HEK293T (cell line): ENCODE data around the gene PTPRM.

Experiments used
- CTCF ChIA-PET: fragments of 350-600 bp; formaldehyde crosslinking; extraction: SDS; loops from one replicate; lab custom pipeline; 2021; ENCODE audit warnings: antibody characterized with exemption, inconsistent platforms; lab: Yijun Ruan, JAX
- POLR2A ChIA-PET: fragments of 350-600 bp; formaldehyde crosslinking; extraction: SDS; loops from one replicate; lab custom pipeline; 2020; ENCODE audit warnings: antibody characterized with exemption, inconsistent platforms; lab: Yijun Ruan, JAX
- DNase-seq: peaks from one replicate; pipeline ENCODE4 v3.0.0; 2012; ENCODE audit warnings: mixed read lengths; ENCODE audit errors: extremely low spot score
- ARNT ChIP-seq: fragments of 450-650 bp; IDR thresholded peaks from 2 replicates; pipeline ENCODE4 v1.6.1; 2017; ENCODE audit warnings: mild to moderate bottlenecking
- BHLHE40 ChIP-seq: fragments of 450-650 bp; IDR thresholded peaks from 2 replicates; pipeline ENCODE4 v1.6.1; 2016; ENCODE audit warnings: mild to moderate bottlenecking, moderate library complexity, borderline replicate concordance
- CTBP1 ChIP-seq: fragments of 450-650 bp; IDR thresholded peaks from 2 replicates; pipeline ENCODE4 v1.6.1; 2016; ENCODE audit warnings: borderline replicate concordance
- ELF4 ChIP-seq: fragments of 450-650 bp; IDR thresholded peaks from 2 replicates; pipeline ENCODE4 v1.6.1; 2017; ENCODE audit warnings: antibody characterized with exemption
- FOXA1 ChIP-seq: fragments of 450-650 bp; IDR thresholded peaks from 2 replicates; pipeline ENCODE4 v1.6.1; 2016; ENCODE audit warnings: mild to moderate bottlenecking
- FOXK2 ChIP-seq: fragments of 450-650 bp; IDR thresholded peaks from 2 replicates; pipeline ENCODE4 v1.6.1; 2016; ENCODE audit warnings: mild to moderate bottlenecking
- FOXM1 ChIP-seq: fragments of 450-650 bp; IDR thresholded peaks from 2 replicates; pipeline ENCODE4 v1.6.1; 2017; ENCODE audit warnings: mild to moderate bottlenecking, borderline replicate concordance
- HDGF ChIP-seq: fragments of 450-650 bp; IDR thresholded peaks from 2 replicates; pipeline ENCODE4 v1.6.1; 2017; ENCODE audit warnings: antibody characterized with exemption, borderline replicate concordance
- L3MBTL2 ChIP-seq: fragments of 450-650 bp; conservative IDR thresholded peaks from 2 replicates; pipeline ENCODE4 v1.6.1; 2016; ENCODE audit warnings: mild to moderate bottlenecking
- LEF1 ChIP-seq: fragments of 450-650 bp; IDR thresholded peaks from 2 replicates; pipeline ENCODE4 v1.6.1; 2017; ENCODE audit warnings: mild to moderate bottlenecking, borderline replicate concordance
- NFRKB ChIP-seq: fragments of 450-650 bp; IDR thresholded peaks from 2 replicates; pipeline ENCODE4 v1.6.1; 2016; ENCODE audit warnings: mild to moderate bottlenecking, moderate library complexity
- PKNOX1 ChIP-seq: fragments of 450-650 bp; IDR thresholded peaks from 2 replicates; pipeline ENCODE4 v1.6.1; 2016
- SP1 ChIP-seq: fragments of 450-650 bp; IDR thresholded peaks from 2 replicates; pipeline ENCODE4 v1.6.1; 2017
- SUZ12 ChIP-seq: fragments of 450-650 bp; IDR thresholded peaks from 2 replicates; pipeline ENCODE4 v1.6.1; 2016; ENCODE audit warnings: mild to moderate bottlenecking
- TARDBP ChIP-seq: fragments of 450-650 bp; IDR thresholded peaks from 2 replicates; pipeline ENCODE4 v1.6.1; 2016
- ZNF384 ChIP-seq: fragments of 450-650 bp; IDR thresholded peaks from 2 replicates; pipeline ENCODE4 v1.6.1; 2016

Gene PTPRM

GRCh38 chr18:8287196-8287885 is 720.2 kb downstream of the PTPRM start:
- DNase-seq = no peak
- no peak for TF ChIP-seq BHLHE40
- TF ChIP-seq NFRKB = no peak
- no peak for TF ChIP-seq TARDBP
- TF ChIP-seq FOXA1 = no peak
- no peak for TF ChIP-seq ARNT
- no peak for TF ChIP-seq ELF4
- no peak for TF ChIP-seq L3MBTL2
- no peak for TF ChIP-seq PKNOX1
- no peak for TF ChIP-seq LEF1
- TF ChIP-seq FOXK2 = no peak
- no peak for TF ChIP-seq HDGF
- TF ChIP-seq SUZ12 = no peak
- no peak for TF ChIP-seq ZNF384
- TF ChIP-seq FOXM1 = no peak
- ChIA-PET POLR2A (no interaction called here), CTCF (no interaction called here)

GRCh38 chr18:8288472-8289195 is 721.5 kb downstream of the PTPRM start:
- no peak for DNase-seq
- ChIA-PET POLR2A (no interaction called here), CTCF (no interaction called here)
- no peak for TF ChIP-seq SUZ12
- no peak for TF ChIP-seq FOXM1
- no peak for TF ChIP-seq TARDBP
- TF ChIP-seq HDGF = no peak
- TF ChIP-seq ZNF384 = no peak
- TF ChIP-seq BHLHE40 = no peak

- ChIA-PET CTCF (no interaction called here), POLR2A (no interaction called here)
- DNase-seq = no peak
- TF ChIP-seq HDGF (no peak), BHLHE40 (no peak), ARNT (no peak), LEF1 (no peak), ELF4 (no peak), L3MBTL2 (no peak), SP1 (no peak), FOXA1 (no peak), NFRKB (no peak)
These were observed 723.3 kb downstream of the PTPRM start for GRCh38 chr18:8290435-8290834.

- POLR2A ChIA-PET = no interaction called here
- CTCF ChIA-PET = no interaction called here
- TF ChIP-seq CTBP1 (no peak), HDGF (no peak), PKNOX1 (no peak), ELF4 (no peak), SP1 (no peak), LEF1 (no peak), L3MBTL2 (no peak), FOXK2 (no peak), BHLHE40 (no peak), SUZ12 (no peak), TARDBP (no peak), FOXA1 (no peak), ARNT (no peak)
- no peak for DNase-seq
These were observed 723.8 kb downstream of the PTPRM start for GRCh38 chr18:8290913-8291312.

- POLR2A ChIA-PET = no interaction called here
- CTCF ChIA-PET = no interaction called here
These were observed 726.1 kb downstream of the PTPRM start for GRCh38 chr18:8293184-8293583.

GRCh38 chr18:8296886-8297616 is 729.9 kb downstream of the PTPRM start:
- POLR2A ChIA-PET = no interaction called here
- CTCF ChIA-PET = no interaction called here
- no peak for DNase-seq
- TF ChIP-seq FOXA1 (no peak), ELF4 (no peak), ARNT (no peak), ZNF384 (no peak)

More at GRCh38 chr18:8293184-8293583, 726.1 kb downstream of the PTPRM start:
- no peak for TF ChIP-seq ELF4
- no peak for DNase-seq

- no peak for TF ChIP-seq ARNT
- no peak for TF ChIP-seq ELF4
- no peak for TF ChIP-seq BHLHE40
- no peak for TF ChIP-seq HDGF
- TF ChIP-seq FOXA1 = no peak
- no peak for TF ChIP-seq LEF1
- TF ChIP-seq FOXM1 = no peak
- no peak for TF ChIP-seq TARDBP
- no peak for TF ChIP-seq FOXK2
- TF ChIP-seq ZNF384 = no peak
- no peak for TF ChIP-seq PKNOX1
- no peak for TF ChIP-seq SUZ12
- TF ChIP-seq CTBP1 = no peak
- no peak for TF ChIP-seq SP1
- no peak for TF ChIP-seq L3MBTL2
- TF ChIP-seq NFRKB = no peak
- no peak for DNase-seq
- POLR2A ChIA-PET = no interaction called here
- CTCF ChIA-PET = no interaction called here
These were observed 731.1 kb downstream of the PTPRM start for GRCh38 chr18:8298186-8298585.
